Mesangial cell (primary cell): ENCODE results near the gene CNIH4. TPM values are rescaled to one million over a fixed set of nuclear protein-coding genes. Genes with fewer than 3 reads are reported as not detected.

Experiments
- total RNA-seq: library from RNA; depleted of rRNA; stranded (reverse); fragments of >200 nt; gene quantifications from 2 replicates; pipeline ENCODE4 v1.2.3, GENCODE V29; 2015

CNIH4 gene
- total RNA-seq = 29.9 and 55.7 TPM in 2 replicates

GRCh38 chr1:224356685-224357625 lies at the start of gene CNIH4:
CNIH4 (plus strand) TSS chr1:224356879; CDS start chr1:224356925, 46 bp downstream.

DNA sequence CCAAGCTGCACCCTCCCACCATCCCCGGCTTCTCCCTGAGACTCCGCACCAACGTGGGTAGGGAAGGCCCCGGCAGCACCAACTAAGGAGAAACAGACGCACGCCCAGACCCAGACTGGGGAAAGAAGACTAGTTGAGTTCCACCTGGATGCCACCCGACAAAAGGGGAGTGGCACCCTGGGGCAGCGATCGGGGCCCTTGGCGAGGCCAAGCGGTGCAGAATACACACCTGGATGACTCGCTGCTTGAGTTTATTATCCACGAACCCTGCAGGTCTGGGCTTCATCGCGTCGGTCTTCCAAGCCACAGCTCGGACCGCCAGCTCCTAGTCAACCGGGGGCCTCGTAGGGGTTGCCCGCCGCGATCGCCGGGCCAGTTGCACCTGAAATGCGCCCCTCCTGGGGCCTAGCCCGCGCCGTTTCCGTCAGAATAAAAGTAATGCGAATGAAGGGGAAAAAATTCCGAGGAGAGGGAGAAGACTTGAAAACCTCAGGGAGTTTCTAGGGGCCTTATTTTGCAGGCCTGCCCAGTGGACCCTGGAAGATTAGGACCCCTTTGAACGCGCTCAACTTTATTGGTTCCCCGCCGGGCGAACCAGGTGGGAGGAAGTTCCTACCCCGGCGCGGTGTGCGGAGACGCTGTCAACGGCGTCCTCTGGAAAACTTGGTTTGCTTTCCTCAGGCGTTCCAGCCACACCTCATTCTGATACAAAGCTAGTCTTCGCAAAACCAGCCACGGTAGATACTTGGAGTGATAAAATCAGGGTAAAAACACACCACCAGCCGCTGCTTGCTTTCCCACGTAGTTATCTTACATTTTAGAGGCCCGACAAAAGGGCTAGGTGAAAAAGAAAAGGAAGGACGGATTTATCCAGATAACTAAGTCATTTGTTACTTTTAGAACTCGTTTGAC lies 26.6 kb upstream of the CNIH4 start, which contains the start of gene NVL:
TSS of gene NVL (minus strand) at position 331 of the 912 bp plus-strand sequence. CDS start at position 286, 45 bp downstream.

Other genes with a start within 250 kb of the CNIH4 start
- 25.1 and 25.5 TPM in 2 replicates for gene FBXO28, start 242.8 kb upstream of the CNIH4 start, total RNA-seq
- 91.0 and 109 TPM in 2 replicates for gene DEGS1, start 173.6 kb upstream of the CNIH4 start, total RNA-seq
- gene NVL, start 26.7 kb upstream of the CNIH4 start, total RNA-seq = 10.6 and 19.7 TPM in 2 replicates
- 27.4 and 41.8 TPM in 2 replicates for gene WDR26, start 77.9 kb downstream of the CNIH4 start, total RNA-seq